Hepatic stellate cell (primary cell): ENCODE results near the gene PNPLA5.

Experiments used
- DNase-seq: peaks from one replicate; pipeline ENCODE4 v3.0.0; 2011; ENCODE audit warnings: low spot score

Gene PNPLA5

DNA sequence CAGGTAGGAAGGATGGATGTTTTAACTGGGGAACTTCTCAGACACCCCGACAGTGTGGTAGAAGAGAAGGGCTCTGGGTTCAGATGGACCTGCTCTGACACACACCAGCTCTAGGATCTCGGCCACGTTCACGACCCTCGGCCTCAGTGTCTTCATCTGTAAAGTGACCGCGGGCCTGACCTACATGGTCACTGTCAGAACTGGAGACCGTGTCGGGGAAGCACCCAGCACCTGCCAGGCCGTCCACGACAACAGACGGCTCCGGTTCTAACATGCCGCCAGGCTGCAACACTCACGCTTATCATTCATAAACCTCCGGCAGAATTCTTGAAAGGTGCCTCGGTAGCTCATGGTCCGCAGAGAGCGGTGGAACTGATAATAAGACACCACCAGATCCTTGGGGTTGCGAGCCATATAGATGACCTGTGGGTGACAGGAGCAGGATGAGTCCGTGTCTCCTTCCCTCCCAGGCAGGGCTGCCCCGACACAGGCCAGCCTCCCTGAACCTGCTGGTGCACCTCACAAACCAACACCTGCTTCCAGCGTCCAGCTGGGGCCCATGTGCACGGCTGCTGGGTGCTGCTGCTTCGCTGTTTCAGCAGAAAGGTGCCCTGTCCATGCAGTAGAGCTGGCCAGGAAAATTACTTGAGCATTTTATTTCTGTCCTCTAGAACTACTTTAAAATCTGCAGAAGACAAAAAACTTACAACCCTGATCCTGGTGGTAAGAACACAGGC lies 53.1 kb downstream of the PNPLA5 start:
- DNase-seq = no peak

- no peak for DNase-seq
These were observed 53.7 kb downstream of the PNPLA5 start for GRCh38 chr22:43838161-43838560.

DNA sequence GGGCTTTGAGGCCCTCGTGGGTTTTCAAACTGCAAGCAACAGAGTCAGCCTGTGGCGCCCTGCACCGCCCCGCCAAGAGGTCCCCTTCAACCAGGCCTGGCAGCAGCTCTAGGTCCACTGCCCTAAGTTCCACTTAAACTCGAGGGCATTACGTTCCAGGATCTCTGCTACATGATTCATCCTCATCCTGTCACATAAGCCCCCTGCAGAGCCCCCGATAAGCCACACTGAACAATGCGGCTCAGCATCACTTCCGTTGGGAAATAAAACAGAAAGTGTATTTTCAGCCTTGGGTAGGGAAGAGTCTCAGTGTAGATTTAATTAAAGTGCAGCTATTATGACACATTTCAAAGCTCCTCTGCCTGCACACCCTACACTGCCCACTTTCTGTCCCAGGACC lies 54.1 kb downstream of the PNPLA5 start:
- DNase-seq = no peak

GRCh38 chr22:43835736-43836135 lies 56.1 kb downstream of the PNPLA5 start:
- DNase-seq = no peak

GRCh38 chr22:43835166-43835565 lies 56.6 kb downstream of the PNPLA5 start:
- DNase-seq = no peak

DNA sequence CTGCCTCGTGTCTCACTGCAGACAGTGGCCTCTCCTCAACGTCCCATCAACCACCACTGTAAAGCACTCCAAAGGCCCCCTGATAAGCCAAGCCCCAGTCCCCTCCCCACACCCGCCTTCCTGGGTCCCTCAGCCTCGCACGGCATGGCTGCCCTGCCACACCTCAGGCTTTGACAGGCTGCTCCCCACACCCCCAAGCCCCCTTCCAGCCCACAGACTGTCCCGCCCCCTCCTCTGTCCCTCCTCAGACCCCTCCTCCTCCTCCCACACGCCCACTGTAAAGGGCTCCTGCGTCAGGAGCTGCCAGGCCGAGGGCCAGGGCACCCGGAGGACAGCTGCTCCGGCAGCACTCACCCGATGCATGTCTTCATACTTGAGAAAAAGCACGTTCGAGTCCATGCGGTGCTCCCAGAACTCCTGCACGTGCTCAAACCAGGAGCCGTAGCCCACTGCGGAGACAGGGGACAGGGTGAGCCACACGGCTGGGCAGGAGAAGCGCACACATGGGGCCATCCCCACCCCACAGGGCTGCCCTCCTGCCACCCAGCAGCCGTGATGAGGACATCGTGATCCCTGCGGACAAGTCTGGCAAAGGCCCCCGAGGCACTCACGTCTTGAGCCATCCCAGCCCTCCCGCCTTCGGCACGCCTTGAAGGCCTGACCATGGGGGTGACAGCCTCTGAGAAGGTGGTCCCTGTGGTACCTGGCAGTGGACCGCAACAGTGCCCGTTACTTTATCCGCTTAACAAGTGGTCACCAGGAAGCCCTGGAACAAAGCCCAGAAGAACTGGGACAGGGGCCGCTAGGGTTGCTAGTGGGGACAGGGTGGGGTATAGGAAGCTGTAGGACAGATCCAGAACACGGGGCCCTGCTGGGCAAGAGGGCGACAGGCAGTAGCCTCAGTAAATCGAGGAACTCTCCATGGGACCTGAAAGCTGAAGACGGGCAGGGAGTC lies 58.2 kb downstream of the PNPLA5 start:
- no peak for DNase-seq

DNA sequence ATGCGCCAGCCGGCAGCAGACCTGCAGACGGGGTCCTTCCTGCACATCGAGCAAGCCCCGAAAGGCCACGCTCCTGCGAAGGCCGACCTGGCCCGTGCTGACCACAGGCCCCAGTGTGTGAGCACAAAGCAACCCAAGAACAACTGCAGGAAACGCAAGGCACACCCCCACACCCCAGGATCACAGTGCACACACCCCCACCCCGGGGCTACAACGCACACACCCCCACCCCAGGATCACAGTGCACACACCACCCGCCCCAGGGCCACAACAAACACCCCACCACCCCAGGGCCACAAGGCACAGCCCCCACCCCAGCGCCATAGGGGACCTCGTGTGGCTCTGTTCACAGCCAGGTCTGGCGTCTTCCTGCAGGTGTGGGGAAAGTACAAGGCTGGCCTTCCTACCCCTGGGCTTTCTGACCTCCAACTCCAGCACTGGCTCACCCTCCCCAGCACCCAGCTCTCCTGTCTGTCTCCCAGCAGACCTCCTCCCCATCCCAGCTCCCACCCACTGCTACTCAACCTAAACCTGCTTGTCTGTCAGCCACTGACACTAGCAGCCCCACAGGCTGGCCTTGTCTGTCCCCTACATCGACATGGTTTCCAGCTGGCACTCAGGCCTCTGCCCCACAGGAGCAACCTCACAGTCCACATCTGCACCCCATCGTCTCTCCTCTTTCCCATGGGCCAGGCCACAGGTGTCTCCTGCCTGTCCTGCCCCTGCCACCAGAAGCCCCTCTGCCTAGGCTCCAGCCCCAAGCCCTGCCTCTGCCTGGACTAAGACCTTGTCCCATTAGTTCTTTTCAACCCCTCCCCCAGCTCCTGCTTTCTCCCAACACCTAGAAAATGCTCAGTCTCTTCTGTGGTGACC lies 59.2 kb downstream of the PNPLA5 start:
- no peak for DNase-seq

DNA sequence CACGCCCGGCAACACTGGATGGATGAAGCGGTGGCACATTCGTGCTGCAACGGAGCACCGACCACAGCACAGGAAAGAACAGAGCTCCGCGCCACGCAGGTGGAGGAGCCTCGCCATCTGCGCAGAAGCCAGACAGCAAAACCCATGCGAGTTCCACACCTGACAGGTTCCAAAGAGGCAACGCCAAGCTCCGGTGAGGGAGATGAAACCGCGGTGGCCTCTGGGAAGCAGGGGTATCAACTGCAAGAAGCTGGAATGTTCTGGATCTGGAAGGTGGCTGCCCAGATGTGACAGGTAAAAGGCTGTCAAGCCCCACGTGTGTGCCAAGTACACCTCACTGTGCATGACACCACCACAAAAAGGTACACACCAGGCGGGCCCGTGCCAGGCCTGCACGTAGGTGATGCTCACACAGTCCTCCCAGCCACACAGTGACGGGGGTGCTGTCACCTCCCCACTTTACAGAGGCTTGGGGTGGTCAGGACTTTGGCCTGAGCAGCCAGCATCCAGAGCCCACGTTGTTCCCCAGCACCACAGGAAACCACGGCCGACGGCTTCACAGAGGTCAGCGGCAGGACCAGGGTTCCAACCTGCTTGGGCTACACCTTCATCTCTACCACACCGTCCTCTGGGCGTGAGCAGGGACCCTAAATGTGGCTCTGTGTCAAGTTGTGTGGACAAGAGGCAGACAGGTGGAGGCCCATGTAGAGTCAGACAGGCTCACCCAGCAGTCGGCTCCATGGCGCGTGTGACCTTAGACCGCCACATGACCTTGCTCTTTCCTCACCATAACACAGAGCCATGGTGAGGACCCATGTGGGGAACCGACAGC lies 60.0 kb downstream of the PNPLA5 start:
- no peak for DNase-seq

DNA sequence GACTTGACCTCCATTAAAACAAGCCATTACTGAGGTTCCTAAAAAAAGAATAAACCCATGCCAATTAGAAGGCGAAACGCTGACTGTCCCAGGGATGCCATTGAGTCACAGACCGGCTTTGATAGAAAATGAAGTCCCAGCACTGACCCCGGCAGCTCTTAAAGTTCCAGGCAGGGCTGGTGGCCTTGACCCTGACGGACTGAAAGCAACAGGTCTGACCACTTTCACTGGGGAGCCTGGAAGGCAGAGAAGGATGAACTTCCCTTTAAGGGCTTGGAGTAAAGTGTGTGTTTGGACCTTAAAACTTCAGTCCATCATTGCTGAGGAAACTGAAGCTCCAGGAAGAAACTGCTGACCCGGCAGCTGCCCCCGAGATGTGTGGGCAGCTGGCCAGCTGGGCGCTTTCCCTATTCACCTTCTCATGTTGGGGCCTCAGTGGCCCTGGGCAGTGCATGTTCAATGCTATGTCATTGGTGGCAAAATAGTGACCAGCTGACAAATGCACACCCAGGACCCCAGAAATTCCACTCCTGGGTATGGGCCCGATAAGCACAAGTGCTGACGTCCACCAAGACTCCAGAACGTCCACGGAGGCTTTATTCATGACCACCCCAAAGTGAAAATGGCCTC lies 60.8 kb downstream of the PNPLA5 start:
- no peak for DNase-seq

- DNase-seq = no peak
These were observed 61.6 kb downstream of the PNPLA5 start for GRCh38 chr22:43829904-43830851.
